ENCODE data around the gene ENTREP1.

DNA sequence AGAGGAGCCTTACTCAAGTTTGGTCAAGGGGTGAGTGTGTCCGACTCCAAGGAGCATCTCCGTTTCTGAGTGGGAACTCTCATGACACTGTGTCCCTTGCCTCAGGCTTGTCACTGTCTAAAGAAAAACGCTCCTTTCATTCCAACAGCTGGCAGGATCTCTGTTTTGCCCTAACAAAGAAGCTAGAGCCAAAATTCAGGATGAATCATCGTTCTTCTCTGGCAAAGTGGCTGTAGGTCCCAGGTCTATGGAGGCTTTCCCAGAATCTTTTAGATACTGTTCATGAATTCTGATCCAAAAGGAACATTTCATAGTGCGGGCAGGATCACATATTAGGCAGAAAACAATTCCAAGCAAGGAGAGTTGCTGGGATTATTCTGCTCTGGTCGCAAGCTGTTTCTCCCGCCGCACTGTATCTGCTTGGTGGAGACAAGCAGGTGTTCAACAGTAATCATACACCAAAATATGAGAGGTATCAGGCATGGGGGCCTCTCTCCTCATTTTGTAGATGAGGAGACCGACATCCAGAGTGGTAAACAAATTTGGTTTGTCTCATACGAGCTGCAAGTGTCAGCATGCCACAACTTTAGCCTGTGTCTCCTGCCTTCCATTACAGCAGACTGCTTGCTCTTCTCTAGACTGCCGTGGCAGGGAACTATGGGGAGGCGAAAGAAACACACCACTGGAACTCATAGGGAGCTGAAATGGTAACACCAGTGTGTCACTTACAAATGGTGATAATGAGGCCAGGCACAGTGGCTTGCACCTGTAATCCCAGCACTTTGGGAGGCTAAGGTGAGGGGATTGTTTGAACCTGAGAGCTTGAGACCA is 72.6 kb downstream of the ENTREP1 start:
- TF ChIP-seq, protein P1, sequence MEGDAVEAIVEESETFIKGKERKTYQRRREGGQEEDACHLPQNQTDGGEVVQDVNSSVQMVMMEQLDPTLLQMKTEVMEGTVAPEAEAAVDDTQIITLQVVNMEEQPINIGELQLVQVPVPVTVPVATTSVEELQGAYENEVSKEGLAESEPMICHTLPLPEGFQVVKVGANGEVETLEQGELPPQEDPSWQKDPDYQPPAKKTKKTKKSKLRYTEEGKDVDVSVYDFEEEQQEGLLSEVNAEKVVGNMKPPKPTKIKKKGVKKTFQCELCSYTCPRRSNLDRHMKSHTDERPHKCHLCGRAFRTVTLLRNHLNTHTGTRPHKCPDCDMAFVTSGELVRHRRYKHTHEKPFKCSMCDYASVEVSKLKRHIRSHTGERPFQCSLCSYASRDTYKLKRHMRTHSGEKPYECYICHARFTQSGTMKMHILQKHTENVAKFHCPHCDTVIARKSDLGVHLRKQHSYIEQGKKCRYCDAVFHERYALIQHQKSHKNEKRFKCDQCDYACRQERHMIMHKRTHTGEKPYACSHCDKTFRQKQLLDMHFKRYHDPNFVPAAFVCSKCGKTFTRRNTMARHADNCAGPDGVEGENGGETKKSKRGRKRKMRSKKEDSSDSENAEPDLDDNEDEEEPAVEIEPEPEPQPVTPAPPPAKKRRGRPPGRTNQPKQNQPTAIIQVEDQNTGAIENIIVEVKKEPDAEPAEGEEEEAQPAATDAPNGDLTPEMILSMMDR (IDR thresholded peaks at IDR 0.05; ENCODE audit: low read depth, low read length) = no peak
- TF ChIP-seq POLR2A (IDR thresholded peaks at IDR 0.05; ENCODE audit: extremely low read depth, insufficient read length) = no peak
- TF ChIP-seq, protein P2, sequence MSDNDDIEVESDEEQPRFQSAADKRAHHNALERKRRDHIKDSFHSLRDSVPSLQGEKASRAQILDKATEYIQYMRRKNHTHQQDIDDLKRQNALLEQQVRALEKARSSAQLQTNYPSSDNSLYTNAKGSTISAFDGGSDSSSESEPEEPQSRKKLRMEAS (IDR thresholded peaks at IDR 0.05; ENCODE audit: low read depth, low read length) = no peak
- TF ChIP-seq MYC (IDR thresholded peaks at IDR 0.05; ENCODE audit: low read depth, low read length) = no peak
